SHP77 treated with DMSO at 0.1 percent for 48 hours (cell line): ENCODE data around the gene GYG1.
"Not testable (repeated sequence)": the region's sequence is repeated elsewhere in the genome, so short reads cannot be mapped to it uniquely, and the experiment has no call there.

Experiments
- DNase-seq: peaks from one replicate; lab custom pipeline; 2025; lab: John Stamatoyannopoulos, UW

The GYG1 gene

DNA sequence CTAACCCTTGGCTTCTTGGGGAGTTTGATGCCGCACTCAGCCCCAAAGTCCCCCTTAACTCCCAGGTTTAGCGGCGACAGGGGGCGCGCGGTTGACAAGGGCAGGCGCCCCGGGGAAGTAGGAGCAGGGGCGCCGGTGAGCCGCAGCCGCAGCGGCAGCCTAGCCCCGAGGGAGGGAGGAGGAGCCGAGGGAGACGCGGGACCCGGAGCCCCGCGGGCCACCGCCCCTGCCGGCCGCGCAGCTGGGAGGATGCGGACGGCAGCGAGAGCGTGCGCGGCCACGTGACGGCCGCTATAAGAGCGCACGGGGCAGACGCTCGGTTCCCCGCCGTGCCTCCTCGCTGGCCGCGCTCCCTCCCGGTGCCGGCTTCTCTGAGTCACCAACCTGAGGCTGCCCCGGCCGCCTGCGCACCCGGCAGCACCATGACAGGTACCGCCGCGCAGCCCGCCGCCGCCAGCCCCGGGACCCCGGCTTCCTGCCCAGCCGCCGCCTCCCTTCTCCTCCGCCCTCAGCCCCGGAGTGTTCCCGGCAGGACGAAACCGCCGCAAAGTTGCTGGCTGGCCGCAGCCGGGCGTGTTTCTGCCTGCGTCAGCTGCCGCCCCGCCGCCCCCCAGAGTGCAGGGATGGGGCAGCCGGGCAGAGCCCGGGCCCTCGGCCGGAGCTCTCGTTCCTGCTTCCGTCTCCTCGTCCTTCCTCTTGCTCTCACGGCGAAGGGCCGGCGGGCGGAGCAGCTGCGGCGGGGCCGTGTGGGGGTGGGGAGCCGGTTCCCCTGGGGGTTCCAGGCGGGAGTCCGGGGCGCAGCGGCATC, at the start of gene GYG1:
Gene GYG1, plus strand, starts transcription at position 322 of the 808 bp plus-strand sequence. Its CDS starts 101 bp downstream, at position 423.
- DNase-seq = peak; percentile 56

DNA sequence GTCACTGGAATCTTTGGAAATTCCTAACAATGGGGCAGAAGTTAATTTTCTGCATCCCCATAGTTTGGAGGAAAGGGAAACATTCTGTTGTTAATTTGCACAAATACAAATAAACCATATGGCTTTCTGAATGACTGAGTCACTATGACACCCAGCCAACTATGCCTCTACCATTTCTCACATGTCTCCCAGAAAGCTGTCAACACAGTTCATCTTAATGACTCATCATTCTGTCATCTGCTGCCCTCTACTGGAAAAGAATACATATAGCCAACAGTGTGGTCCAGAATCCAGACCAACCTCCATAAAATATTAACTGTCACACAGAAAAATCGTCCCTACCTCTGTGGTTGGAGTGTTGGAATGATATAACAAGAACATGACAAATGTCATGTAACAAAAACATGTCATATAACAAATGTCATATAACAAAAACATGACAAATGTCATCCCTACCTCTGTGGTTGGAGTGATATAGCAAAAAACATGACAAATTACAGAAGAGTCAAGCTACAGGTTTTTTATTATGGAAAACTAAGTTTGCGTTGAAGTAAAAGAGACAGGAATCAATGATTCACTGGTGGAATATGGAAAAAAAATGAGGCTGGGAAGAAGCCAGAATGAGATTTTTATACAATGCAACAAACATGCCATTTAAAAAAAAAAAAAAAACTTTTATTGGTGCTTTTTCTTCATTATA, 47.7 kb upstream of the GYG1 start:
- peak; percentile 88 for DNase-seq

DNA sequence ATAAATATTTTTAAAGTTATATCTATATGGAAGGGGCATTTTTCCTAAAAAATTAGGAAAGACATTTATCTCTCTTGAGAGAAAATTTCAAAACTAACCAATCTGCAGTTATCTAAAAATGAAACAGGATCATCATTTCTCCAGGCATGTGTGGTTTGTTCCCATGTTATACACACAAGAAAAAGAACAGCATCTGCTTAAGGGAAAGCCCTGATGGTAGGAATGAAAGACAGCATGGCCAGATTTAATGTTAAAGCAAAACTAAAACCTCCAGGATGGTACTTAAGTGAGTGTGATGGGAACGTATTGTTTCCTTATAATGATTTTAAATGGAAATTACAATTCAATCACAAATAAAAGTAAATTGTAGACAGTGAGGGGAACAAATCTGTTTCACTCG, 46.2 kb upstream of the GYG1 start:
- no peak for DNase-seq

DNA sequence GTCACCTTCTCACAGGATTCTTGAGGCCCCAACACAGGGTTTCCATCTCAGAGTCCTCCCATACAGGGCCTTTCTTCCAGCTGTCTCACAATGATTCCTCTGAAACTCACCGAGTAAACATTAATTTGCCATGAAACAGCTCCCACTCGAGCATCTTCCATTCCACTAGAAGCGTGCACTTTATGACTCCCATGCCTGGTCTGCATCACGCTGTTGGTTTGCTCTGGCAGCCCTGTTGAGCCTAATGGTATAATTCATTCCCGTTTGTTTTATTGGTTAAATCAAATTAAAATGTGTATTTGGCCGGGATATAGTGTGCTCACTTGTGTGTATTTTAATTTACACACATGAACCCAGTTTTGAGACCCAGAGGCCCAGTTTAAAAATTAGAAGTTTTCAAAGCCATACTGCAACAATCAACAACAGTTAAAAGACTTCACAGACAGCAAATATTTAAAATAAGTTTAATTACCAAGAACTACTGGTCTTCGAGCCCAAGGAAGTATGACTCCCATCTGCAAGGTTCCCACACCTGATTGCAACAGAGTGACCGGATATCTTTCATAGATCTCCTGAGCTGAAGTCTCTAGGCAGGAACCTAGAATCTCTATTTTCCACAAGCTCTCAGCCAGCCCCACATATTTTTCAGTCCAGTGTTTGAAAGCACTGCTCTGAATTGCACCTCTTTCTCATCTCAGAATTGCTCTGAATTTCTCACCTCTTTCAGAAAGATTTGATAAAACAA, 42.3 kb upstream of the GYG1 start:
- DNase-seq = no peak

DNA sequence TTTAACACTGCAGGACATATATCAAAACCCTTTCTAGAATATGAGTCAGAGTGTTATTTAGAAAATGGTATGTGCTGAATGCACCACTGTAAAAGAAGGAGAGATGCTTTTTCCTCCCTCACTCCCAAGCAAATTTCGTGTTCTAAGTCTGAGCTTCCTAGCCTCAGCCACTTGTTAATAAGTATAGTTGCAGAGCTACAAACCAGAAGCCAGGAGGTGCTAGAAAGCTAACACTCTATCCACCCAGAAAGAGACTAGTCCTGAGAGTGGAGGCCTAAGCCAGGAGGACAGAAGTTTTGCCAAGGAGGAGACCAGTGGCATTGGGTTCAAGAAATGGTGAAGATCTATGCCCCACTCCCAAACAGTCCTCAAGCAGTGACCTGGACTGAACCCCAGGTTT, 40.5 kb upstream of the GYG1 start:
- no peak for DNase-seq

DNA sequence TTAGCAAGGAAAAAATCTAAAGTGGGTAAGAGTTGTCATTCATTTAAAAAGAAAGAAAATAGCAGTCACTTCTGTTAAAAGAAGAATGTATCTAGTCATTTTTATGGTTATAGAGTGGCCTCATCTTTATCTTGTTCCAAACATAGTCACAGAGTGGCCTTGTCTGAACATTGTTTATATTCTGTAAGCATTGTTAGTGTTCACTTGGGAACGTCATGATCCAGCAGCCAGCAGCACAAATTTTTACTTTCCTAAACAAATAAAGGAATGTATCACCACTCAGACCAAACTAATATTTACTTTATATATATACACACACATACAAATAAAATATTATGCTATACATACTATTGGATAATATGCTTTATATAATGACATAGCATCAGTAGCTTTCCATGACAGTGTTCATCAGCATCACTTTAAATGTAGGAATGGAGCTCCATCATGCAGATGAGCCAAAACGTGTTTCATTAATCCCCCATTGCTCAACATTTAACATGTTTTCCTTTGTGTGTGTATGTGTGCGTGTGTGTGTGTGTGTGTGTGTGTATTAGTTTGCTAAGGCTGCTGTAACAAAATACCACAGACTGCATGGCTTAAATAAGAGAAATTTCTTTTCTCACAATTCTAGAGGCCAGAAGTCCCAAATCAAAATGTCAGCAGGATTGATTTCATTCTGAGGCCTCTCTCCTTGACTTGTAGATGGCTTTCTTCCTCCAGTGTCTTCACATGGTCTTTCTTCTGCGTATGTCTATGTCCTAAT, 39.6 kb upstream of the GYG1 start:
- DNase-seq = no peak

DNA sequence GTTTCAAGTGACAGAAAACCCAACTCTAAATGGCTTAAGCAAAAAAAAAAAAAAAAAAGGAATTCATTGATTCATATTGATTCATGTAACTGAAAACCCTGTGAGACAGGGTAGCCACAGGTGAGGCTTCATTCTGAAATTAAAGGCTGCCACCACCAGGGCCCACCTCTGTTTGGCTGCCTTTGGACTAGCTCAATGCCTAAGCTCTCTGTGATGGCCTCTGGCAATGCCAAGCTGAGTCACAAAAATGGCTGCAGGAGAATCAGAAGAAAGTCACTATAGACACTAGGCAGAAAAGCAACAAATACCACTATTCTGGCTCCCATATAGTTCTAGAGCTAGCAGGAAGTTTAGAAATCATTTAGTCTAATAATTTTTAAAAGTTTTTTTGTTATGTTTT, 38.2 kb upstream of the GYG1 start:
- DNase-seq = no peak

DNA sequence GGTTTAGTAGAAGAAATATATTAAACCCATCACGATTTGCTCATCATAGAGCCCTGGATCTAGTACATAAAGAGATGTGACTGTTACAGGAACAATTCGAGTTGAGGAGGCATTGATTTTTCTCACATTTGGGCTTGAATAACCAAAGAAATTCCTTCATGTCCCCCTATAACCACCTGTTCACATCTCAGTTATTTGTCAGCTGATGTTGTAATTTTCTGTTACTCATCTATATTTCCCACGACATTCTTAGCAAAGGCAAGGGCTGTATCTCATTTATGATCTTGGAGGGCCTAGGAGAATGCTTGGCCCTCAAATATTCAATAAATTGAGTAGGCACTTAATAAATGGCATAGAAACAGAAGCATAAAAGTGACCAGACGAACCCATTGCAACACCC, 36.4 kb upstream of the GYG1 start:
- no peak for DNase-seq

DNA sequence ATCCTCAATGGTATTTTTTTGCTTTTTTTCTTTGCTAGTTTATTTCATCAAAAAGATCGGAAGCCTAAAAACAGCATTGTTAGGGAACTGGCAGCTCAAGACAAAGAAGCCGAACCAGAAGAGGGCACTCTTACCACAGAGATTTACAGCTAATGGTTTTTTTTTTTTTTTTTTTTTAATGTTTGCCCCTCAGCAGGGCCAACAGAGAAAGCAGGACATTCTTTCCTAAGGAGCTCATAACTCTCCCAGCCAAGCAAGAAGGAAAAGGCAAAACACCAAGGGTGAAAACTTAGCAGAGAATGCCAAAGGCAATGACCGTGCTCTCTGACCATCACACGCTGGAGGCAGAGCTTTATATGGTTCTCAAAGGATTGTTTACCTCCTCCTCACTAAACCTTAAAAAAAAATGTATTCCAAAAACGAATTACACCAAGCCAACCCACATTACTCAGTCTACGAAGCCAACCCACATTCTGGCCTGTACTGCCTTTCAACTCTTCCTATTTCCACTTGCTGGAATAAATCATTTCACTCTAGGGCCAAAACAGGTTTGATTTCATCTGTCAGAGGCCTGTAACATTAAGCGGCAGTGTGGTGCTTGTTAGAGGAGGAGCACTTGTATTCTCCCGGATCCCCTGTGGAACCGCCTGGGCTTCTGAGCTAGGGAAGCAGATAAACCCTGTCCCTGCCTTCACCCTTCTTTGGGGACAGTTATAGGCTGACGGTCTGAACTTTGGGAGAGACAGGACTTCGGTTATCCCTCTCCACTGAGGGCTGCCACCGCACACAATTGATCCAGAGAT, 35.6 kb upstream of the GYG1 start:
- DNase-seq = peak; percentile 68

DNA sequence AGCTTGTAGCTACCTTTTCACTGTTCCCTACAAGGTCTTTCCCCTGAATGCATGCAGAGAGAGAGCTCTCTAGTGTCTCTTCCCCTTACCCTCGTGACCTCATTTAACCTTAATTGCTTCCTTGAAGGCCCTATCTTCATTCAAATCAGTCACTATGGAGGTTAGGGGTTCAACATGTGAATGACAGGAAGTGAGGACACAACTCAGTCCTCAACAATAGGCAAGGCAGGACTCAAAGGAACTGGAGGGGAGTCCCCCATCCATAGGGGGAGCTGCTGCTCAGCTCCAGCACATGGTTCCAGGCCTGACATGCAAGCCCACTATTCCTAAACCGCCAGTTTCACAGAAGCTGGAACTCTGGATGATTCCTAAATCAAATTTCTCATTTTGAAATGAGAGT, 33.8 kb upstream of the GYG1 start:
- DNase-seq = peak; percentile 28

DNA sequence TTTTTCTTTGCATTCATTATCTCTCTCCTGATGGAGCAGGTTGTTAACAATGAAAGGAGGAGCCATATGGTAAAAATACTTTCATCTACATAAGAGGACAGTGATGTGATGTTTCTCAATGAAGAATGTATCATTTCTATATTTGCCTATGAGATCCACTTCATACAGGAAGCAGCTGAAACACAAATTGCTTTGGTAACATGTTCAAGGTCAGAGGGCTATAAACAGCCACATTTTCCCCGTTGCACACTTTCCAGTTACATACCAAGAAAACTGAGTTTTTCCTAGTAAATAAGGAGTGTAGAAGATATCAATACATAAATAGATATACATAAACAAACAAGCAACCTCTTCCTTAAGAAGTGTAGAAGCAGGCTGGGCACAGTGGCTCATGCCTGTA, 32.6 kb upstream of the GYG1 start:
- DNase-seq = no peak

DNA sequence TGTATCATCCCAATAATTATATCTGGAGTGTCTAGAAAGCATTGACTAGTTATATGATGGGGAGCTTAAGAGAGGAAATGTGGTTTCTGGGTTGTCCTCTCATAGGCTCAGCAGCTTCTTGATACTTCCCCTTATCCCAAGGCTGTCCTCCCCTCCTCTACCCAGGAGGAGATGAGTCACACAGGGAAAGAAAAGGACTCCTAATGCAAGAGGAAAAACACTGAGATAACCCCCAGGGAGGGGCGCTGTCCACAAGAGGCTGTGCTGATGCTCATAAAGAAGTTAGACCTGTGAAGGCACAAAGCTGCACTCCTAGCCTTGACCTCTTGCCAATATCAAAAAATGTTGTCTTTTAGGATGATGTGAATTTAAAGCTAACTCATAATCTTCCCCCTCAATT, 28.8 kb upstream of the GYG1 start:
- no peak for DNase-seq

DNA sequence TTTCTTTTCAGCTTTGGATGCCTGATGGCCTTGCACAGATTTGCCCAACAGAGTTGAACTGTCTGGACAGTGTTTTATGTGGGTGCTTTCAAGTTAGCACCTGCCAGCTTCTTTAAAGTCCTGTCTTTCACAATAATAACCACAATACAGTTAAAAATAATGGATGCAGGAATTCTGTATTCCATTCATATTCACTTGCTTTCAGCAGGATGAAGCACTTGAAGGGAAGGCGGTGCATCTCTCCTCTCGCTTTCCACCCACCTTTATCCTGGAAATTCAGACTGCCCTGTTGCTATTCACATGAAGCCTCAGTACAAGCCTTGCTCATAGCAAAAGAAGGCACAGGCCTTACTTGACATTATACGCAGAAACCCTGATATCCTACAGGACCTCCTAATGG, 26.5 kb upstream of the GYG1 start:
- no peak for DNase-seq

DNA sequence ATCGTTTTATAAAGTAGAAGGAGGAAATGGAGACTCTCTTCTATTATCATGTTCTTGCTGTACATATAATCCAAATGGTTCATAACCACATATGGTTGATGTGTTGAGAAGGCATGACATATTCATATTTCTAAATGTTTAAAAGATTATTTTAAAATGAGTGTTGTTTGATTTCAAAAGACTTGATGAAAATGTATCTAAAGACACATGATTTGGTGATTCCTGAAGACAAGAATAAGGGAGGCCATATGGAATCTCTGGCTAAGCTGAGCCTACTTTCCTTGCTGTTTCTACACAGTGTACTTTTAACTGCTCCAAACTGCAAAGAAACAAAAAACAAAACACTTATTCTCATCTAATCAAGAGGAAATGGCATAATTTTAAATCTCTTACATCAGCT, 23.0 kb upstream of the GYG1 start:
- no peak for DNase-seq

DNA sequence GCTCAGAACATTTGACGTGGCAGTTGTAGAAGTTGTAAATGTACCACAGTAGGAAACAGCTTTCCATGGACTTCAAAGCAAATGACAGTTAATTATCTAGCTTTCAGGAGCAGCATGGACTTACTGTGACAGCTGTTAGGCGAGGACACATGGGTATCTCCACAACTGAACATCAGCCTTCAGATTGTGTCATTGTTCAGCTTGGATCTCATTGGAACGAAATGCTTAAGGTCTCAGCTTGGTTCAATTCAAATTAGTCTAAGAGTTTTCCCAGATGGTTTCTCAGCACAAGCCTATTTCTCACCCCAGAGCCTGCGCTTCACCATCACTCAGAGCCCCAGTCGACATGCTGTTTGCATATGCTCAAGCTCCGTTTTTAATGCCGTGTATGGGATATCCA, 21.1 kb upstream of the GYG1 start:
- DNase-seq = no peak

DNA sequence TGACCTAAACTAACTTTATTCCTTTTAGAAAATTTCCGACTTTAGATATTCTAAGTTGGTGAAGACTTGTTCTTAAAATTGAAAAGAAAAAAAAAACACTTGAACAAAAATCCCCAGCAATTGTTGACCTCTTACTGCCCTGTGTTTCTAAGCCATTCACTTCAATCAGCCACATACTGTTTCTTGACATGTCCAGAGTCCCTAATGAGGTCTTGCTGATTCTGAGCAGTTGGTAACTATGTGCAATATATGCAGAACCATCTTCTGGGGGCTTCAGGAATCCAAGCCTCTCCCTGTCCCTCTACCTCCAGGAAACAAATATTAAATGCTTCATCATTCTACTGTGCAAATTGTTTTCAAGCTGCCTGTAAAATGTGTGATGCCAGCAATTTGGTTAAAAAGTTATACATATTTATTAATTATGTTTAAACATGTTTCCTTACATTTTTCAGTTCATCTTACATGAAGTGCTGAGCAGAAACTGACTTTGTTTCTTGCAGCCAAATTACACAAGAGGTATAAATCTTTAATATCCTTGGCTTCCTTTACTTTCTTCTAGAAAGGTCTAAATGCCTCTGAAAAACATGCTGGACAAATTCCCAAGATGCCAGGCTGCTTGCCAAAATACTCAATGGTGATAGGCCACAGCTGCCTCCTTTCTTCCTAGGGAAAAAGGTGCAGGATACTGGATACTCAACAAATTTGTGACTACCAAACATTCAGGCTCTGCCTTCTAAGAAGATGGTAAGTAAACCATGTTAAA, 19.8 kb upstream of the GYG1 start:
- no peak for DNase-seq

DNA sequence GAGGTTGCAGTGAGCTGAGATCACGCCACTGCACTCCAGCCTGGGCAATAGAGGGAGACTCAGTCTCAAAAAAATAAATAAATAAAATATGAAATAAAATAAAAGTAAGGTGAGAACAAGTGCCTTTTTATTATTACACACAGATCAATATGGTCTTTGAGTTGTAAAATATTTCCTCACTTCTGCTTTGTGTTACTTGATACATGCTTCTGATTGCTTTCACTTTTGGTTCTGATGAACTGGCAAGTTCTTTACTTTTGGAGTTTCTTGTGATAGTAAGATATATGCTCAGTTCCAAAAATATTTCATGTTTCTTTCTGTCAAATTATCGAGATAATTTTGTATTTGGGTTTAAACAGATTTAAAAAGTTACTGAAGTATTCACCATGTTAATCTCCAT, 16.6 kb upstream of the GYG1 start:
- DNase-seq = no peak

DNA sequence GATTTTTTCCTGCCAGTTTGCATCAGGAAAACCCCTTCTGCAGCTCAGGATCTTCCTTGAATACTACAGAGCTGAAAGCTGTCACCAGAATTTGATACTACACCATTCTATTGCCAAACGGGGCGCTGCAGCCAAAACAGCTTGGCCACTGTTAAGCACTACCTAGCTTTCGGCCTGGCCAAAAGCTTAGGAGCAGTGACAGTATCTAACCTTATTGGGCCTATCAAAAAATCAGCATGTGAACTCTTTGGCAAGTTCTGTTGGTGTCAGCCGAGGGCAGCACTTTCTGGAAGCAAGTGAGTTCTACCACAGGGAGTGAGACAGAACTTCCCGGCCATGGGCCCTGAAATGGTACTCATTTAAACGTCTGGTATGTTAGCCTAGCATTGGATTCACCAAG, 16.1 kb upstream of the GYG1 start:
- DNase-seq = no peak

DNA sequence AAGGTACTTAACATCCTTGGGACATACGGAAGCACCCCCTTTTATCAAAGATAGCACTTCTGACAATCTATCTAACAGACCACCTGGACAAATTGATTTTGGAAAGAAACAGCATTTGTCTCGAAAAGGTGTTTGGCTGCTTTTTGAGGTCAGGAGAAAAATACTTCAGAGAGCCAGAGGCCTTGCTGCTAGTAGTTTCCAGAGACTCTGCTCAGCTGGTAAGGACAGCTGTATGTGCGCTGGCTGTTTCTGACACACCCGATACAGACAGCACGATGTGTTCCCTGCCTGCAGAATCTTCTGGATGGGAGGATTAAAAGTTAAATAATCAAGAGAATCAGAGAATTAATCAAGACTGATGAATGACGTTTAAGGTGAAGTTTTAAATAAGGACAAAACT, 15.6 kb upstream of the GYG1 start:
- DNase-seq = no peak

DNA sequence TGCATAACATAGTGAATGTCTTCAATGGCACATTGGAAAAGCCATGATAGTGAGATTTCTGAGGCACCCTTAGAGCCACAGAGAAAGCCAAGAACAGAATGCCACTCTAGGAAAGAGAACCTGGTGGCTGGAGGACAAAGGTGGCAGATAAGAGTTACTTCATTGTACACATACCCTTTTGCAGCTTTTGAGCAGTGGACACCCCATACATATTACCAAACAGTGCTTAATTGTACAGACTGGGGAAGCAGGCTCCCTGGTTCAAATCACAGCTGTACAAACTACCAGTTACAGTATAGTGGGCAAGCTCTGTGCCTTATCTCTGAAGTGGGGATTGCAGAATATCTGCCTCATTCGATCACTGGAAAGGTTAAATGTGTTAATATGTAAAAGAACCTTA, 10.1 kb upstream of the GYG1 start:
- DNase-seq = no peak

DNA sequence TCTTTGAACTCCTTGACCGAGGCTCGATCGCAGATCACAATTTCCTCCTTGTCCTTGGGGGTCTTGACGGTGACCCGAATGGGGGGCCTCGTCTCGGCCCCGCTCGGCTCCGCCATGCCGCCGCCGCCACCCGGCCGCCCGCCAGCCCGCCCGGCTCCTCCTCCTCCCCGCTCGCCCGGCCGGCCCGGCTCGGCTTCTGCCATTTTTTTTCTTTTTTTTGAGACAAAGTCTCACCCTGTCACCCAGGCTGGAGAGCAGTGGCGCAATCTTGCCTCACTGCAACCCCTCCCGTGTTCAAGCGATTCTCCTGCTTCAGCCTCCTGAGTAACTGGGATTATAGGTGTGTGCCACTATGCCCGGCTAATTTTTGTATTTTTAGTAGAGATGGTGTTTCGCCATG, 3.8 kb upstream of the GYG1 start:
- not testable (repeated sequence) for DNase-seq
